H9 (cell line): ENCODE measurements around the gene SPATA2. TPM values are rescaled to one million over a fixed set of nuclear protein-coding genes. Genes with fewer than 3 reads are reported as not detected.

Source experiments
- DNase-seq: peaks from one replicate; pipeline ENCODE4 v3.0.0-alpha.2; 2017
- H2AFZ ChIP-seq: one replicate; pipeline ENCODE4 v1.6.1; 2013; ENCODE audit warnings: mild to moderate bottlenecking, low read length, control low read depth, moderate library complexity
- H2AK5ac ChIP-seq: 2 replicates; pipeline ENCODE4 v1.6.1; 2013; ENCODE audit warnings: low read length, control low read depth, mixed read lengths; ENCODE audit not compliant: insufficient read length
- H2BK120ac ChIP-seq: one replicate; pipeline ENCODE4 v1.6.1; 2013; ENCODE audit warnings: low read depth, mild to moderate bottlenecking, low read length, control low read depth, inconsistent platforms; ENCODE audit not compliant: poor library complexity, severe bottlenecking
- H2BK12ac ChIP-seq: 2 replicates; pipeline ENCODE4 v1.6.1; 2013; ENCODE audit warnings: low read length, control low read depth, mixed read lengths, low read depth; ENCODE audit not compliant: insufficient read length
- H2BK15ac ChIP-seq: 2 replicates; pipeline ENCODE4 v1.6.1; 2013; ENCODE audit warnings: low read depth, low read length, control low read depth
- H2BK20ac ChIP-seq: one replicate; pipeline ENCODE4 v1.6.1; 2013; ENCODE audit warnings: low read depth, mild to moderate bottlenecking, low read length, control low read depth, inconsistent platforms; ENCODE audit not compliant: poor library complexity, severe bottlenecking
- H2BK5ac ChIP-seq: 2 replicates; pipeline ENCODE4 v1.6.1; 2013; ENCODE audit warnings: low read length, control low read depth, mixed read lengths; ENCODE audit not compliant: insufficient read length
- H3K14ac ChIP-seq: 2 replicates; pipeline ENCODE4 v1.6.1; 2013; ENCODE audit warnings: low read length, control low read depth; ENCODE audit not compliant: insufficient read depth
- H3K18ac ChIP-seq: 2 replicates; pipeline ENCODE4 v1.6.1; 2013; ENCODE audit warnings: low read depth, mild to moderate bottlenecking, mixed read lengths, low read length, control low read depth; ENCODE audit not compliant: insufficient read length
- H3K23ac ChIP-seq: 2 replicates; pipeline ENCODE4 v1.6.1; 2013; ENCODE audit warnings: low read length, control low read depth, mixed read lengths, low read depth; ENCODE audit not compliant: insufficient read length
- H3K23me2 ChIP-seq: 2 replicates; pipeline ENCODE4 v1.6.1; 2013; ENCODE audit warnings: low read depth, mild to moderate bottlenecking, mixed read lengths, low read length, control low read depth; ENCODE audit not compliant: insufficient read length, poor library complexity, severe bottlenecking
- H3K27ac ChIP-seq: 2 replicates; pipeline ENCODE4 v1.5.1; 2013; ENCODE audit warnings: low read length, control low read depth, mixed read lengths, low read depth; ENCODE audit not compliant: insufficient read length
- H3K27me3 ChIP-seq: 2 replicates; pipeline ENCODE4 v1.6.1; 2013; ENCODE audit warnings: low read length, control low read depth, inconsistent platforms; ENCODE audit not compliant: insufficient read depth
- H3K4ac ChIP-seq: 2 replicates; pipeline ENCODE4 v1.6.1; 2013; ENCODE audit warnings: low read depth, mild to moderate bottlenecking, control low read depth, inconsistent platforms, low read length, moderate library complexity
- H3K4me1 ChIP-seq: 2 replicates; pipeline ENCODE4 v1.6.1; 2013; ENCODE audit warnings: low read length, control low read depth, inconsistent platforms; ENCODE audit not compliant: insufficient read depth
- H3K4me2 ChIP-seq: 2 replicates; pipeline ENCODE4 v1.6.1; 2013; ENCODE audit warnings: low read length, control low read depth, mixed read lengths; ENCODE audit not compliant: insufficient read length, insufficient read depth
- H3K56ac ChIP-seq: 2 replicates; pipeline ENCODE4 v1.6.1; 2013; ENCODE audit warnings: low read depth, mild to moderate bottlenecking, mixed read lengths, low read length, control low read depth; ENCODE audit not compliant: insufficient read length
- H3K79me1 ChIP-seq: 2 replicates; pipeline ENCODE4 v1.6.1; 2013; ENCODE audit warnings: low read depth, mild to moderate bottlenecking, moderate library complexity, low read length, control low read depth, inconsistent platforms; ENCODE audit not compliant: insufficient read depth, poor library complexity, severe bottlenecking
- H3K79me2 ChIP-seq: 2 replicates; pipeline ENCODE4 v1.6.1; 2013; ENCODE audit warnings: low read length, control low read depth, inconsistent platforms; ENCODE audit not compliant: insufficient read depth
- H3K9ac ChIP-seq: 2 replicates; pipeline ENCODE4 v1.6.1; 2013; ENCODE audit warnings: low read length, control low read depth, mixed read lengths; ENCODE audit not compliant: insufficient read length; ENCODE audit errors: extremely low read depth
- H3K9me3 ChIP-seq: one replicate; pipeline ENCODE4 v1.6.1; 2013; ENCODE audit warnings: low read depth, low read length, inconsistent platforms; ENCODE audit not compliant: control insufficient read depth
- H3T11ph ChIP-seq: one replicate; pipeline ENCODE4 v1.6.1; 2013; ENCODE audit warnings: mild to moderate bottlenecking, low read length, control low read depth, inconsistent platforms
- H4K20me1 ChIP-seq: one replicate; pipeline ENCODE4 v1.6.1; 2013; ENCODE audit not compliant: control insufficient read depth, insufficient read length, insufficient read depth
- H4K5ac ChIP-seq: 2 replicates; pipeline ENCODE4 v1.6.1; 2013; ENCODE audit warnings: low read depth, mild to moderate bottlenecking, mixed read lengths, low read length, control low read depth; ENCODE audit not compliant: insufficient read length
- H4K8ac ChIP-seq: replicated peaks from 2 replicates; pipeline ENCODE4 v1.6.1; 2013; ENCODE audit warnings: low read length, control low read depth, mixed read lengths, low read depth; ENCODE audit not compliant: insufficient read length
- H4K91ac ChIP-seq: 2 replicates; pipeline ENCODE4 v1.6.1; 2013; ENCODE audit warnings: low read depth, mild to moderate bottlenecking, moderate library complexity, mixed read lengths, low read length, control low read depth; ENCODE audit not compliant: insufficient read length
- H3K27ac Mint-ChIP-seq, 3 experiments: 2 replicates in 2 of 3; 3 replicates in 1 of 3; pipeline ENCODE4 v1.8.0; 2020 to 2021; ENCODE audit warnings: mixed read lengths in 3 of 3, mild to moderate bottlenecking in 1 of 3, moderate library complexity in 1 of 3
- H3K27me3 Mint-ChIP-seq: 2 replicates; pipeline ENCODE4 v1.8.0; 2021; ENCODE audit warnings: low read depth, mild to moderate bottlenecking, moderate library complexity, mixed read lengths
- H3K36me3 Mint-ChIP-seq, 3 experiments: 2 replicates in 2 of 3; 3 replicates in 1 of 3; pipeline ENCODE4 v1.8.0; 2020 to 2021; ENCODE audit warnings: low read depth in 3 of 3, mixed read lengths in 3 of 3; ENCODE audit not compliant: insufficient read depth in 1 of 3
- H3K4me1 Mint-ChIP-seq, 2 experiments: 2 replicates each; pipeline ENCODE4 v1.8.0; 2020; ENCODE audit warnings: mixed read lengths in 2 of 2
- H3K4me3 Mint-ChIP-seq, 2 experiments: 2 replicates in 1 of 2; 3 replicates in 1 of 2; pipeline ENCODE4 v1.8.0; 2020 to 2021; ENCODE audit warnings: mild to moderate bottlenecking in 2 of 2, mixed read lengths in 2 of 2, moderate library complexity in 1 of 2
- H3K9me3 Mint-ChIP-seq, 2 experiments: 2 replicates in 1 of 2; 3 replicates in 1 of 2; pipeline ENCODE4 v1.8.0; 2020; ENCODE audit warnings: mild to moderate bottlenecking in 2 of 2, mixed read lengths in 2 of 2, moderate library complexity in 1 of 2
- WGBS: extraction: QIAGEN DNeasy Blood & Tissue Kit; methylation state at CpG from one replicate; pipeline ENCODE4 v1.1.7; 2013; ENCODE audit warnings: missing lambda C conversion rate, low lambda C conversion rate, mixed read lengths; ENCODE audit not compliant: insufficient read length; ENCODE audit errors: extremely low coverage; 5-methylcytosine and 5-hydroxymethylcytosine counted together
- total RNA-seq: library from RNA; stranded (reverse); gene quantifications from 2 replicates; pipeline ENCODE4 v1.2.1, GENCODE V29; 2021
- TF ChIP-seq, protein P1 (sequence below): fragments of 200-600 bp; sonication (generic); conservative IDR thresholded peaks from 3 replicates; pipeline ENCODE4 v1.8.0; 2021; ENCODE audit warnings: antibody characterized with exemption, mild to moderate bottlenecking

Gene SPATA2
- total RNA-seq, 1 experiment from 2014 or later, result 9.6 TPM

DNA sequence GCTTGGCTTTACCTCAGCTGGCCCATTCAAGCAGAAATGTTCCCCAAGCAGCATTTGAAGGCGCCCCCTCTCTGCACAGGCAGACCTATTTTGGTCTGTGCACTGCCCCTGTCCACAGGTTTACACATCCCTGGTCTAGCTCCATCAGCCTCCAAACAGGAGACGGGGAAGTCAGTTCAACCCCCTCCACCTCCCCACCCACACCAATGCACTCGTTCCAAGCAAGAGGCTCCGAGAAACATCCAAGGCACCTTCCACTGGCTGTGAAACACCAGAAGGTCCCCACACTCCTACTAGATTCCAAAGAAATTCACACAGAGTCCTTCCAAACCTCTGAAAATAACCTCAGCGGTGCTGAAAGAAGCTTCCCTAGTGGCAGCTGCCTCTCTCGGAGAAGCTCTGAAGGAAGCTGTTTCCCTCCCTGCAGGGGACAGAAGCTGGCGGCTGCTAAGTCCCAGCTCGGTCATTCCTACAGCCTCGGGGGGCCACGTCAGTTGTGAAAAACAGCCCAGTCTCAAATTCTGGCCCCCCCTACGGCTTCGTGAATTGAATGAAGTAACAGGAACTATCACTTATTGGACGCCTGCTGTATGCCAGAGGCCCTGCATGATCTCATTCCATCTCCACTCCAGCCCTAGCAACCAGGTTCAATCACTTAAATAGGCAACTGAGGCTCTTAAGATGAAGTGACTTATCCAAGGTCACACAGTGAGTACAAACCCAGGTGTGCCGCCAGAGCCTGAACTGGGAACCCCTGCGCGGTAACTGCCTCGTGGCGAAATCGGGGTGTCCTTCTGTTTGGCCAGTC lies 815 bp downstream of the SPATA2 start:
- Histone ChIP-seq H3K27me3 (no peaks in the 10 kb centered on the region), H3K18ac (no peak overlapping the region), H2BK120ac (no peak overlapping the region), H3T11ph (no peak overlapping the region), H4K5ac (no peak overlapping the region), H3K14ac (peak overlapping the region; percentile 100), H3K9me3 (no peaks in the 10 kb centered on the region), H3K27ac (no peak overlapping the region), H2BK12ac (no peak overlapping the region), H3K9ac (peak overlapping the region; percentile 99), H3K79me1 (peaks cover 9% of the 10 kb centered on the region), H4K8ac (no peak overlapping the region), H4K91ac (no peak overlapping the region), H3K23me2 (peaks cover 10% of the 10 kb centered on the region), H3K56ac (no peak overlapping the region), H2BK20ac (no peak overlapping the region), H3K4ac (peak overlapping the region; percentile 69; the same call in 1 of the 2 replicates), H3K4me2 (peak overlapping the region; percentile 90), H3K23ac (no peak overlapping the region), H2BK5ac (no peak overlapping the region), H2AFZ (no peak overlapping the region), H3K4me1 (peaks cover 2% of the 10 kb centered on the region; the same call in 1 of the 2 replicates), H3K79me2 (peaks cover 18% of the 10 kb centered on the region; the same call in 1 of the 2 replicates), H4K20me1 (no peaks in the 10 kb centered on the region), H2BK15ac (no peak overlapping the region), H2AK5ac (no peak overlapping the region)
- Mint-ChIP-seq H3K4me1 (peaks cover 16 to 20% of the 10 kb centered on the region in 2 experiments), H3K27me3 (no peaks in the 10 kb centered on the region; the same call in none of the 2 replicates), H3K27ac (peak overlapping the region; percentile 13 to 89 (median 88); a peak in 4 of 7 replicates), H3K9me3 (no peaks in the 10 kb centered on the region; a peak in 1 of 5 replicates), H3K36me3 (peaks cover 0 to 4% (median 2%) of the 10 kb centered on the region in 3 experiments; a peak in 3 of 7 replicates), H3K4me3 (peak overlapping the region; percentile 97 to 99)
- DNase-seq, result no peak
- WGBS, result no CpG with 5 or more reads among the region's 19 CpGs
- TF ChIP-seq, protein P1, sequence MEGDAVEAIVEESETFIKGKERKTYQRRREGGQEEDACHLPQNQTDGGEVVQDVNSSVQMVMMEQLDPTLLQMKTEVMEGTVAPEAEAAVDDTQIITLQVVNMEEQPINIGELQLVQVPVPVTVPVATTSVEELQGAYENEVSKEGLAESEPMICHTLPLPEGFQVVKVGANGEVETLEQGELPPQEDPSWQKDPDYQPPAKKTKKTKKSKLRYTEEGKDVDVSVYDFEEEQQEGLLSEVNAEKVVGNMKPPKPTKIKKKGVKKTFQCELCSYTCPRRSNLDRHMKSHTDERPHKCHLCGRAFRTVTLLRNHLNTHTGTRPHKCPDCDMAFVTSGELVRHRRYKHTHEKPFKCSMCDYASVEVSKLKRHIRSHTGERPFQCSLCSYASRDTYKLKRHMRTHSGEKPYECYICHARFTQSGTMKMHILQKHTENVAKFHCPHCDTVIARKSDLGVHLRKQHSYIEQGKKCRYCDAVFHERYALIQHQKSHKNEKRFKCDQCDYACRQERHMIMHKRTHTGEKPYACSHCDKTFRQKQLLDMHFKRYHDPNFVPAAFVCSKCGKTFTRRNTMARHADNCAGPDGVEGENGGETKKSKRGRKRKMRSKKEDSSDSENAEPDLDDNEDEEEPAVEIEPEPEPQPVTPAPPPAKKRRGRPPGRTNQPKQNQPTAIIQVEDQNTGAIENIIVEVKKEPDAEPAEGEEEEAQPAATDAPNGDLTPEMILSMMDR, result no peak
